Measurements from ENCODE around the gene CXCR5. TPM values are rescaled to one million over a fixed set of nuclear protein-coding genes. Genes with fewer than 3 reads are reported as not detected.

Gene CXCR5
- total RNA-seq, 1 donor: not detected

DNA sequence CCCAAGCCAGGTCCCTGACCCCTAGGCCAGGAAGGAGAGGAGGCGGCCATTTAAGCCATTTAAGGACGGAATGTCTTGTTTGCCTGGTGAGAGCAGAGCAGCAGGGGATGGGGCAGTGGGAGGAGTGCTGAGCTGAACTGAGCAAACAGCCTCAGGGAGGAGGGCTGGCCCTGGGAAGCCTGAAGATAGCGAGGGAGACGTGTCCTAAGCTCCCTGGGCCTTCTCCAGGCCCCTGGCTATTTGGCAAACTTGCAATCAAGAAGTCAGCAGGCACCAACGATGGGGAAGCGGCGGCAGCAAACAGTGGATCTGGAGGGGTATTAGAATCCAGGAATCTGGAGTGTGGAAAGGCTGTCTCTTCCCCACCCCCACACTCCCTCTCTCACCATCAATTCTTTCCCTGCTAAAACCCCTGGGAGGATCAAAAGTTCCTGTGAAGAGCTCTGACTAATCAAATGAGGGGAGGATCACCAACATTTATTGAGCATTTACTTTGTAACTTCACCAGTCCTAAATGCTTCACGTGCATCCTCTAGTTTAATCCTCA, 33.2 kb downstream of the CXCR5 start:
- peak; percentile 89 for DNase-seq (ENCODE audit: low read depth)
- TF ChIP-seq, protein P1, sequence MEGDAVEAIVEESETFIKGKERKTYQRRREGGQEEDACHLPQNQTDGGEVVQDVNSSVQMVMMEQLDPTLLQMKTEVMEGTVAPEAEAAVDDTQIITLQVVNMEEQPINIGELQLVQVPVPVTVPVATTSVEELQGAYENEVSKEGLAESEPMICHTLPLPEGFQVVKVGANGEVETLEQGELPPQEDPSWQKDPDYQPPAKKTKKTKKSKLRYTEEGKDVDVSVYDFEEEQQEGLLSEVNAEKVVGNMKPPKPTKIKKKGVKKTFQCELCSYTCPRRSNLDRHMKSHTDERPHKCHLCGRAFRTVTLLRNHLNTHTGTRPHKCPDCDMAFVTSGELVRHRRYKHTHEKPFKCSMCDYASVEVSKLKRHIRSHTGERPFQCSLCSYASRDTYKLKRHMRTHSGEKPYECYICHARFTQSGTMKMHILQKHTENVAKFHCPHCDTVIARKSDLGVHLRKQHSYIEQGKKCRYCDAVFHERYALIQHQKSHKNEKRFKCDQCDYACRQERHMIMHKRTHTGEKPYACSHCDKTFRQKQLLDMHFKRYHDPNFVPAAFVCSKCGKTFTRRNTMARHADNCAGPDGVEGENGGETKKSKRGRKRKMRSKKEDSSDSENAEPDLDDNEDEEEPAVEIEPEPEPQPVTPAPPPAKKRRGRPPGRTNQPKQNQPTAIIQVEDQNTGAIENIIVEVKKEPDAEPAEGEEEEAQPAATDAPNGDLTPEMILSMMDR (IDR thresholded peaks at IDR 0.05; ENCODE audit: insufficient read depth, low read length): no peak
- H3K4me3 ChIP-seq (ENCODE audit: low read depth, low read length): peak overlapping the region; percentile 51

GRCh38 chr11:118917481-118918127, 33.9 kb downstream of the CXCR5 start:
- TF ChIP-seq, protein P1 (IDR thresholded peaks at IDR 0.05; ENCODE audit: insufficient read depth, low read length): no peak
- peak; percentile 93 for DNase-seq (ENCODE audit: low read depth)
- peak overlapping the region; percentile 57 for H3K4me3 ChIP-seq (ENCODE audit: low read depth, low read length)

DNA sequence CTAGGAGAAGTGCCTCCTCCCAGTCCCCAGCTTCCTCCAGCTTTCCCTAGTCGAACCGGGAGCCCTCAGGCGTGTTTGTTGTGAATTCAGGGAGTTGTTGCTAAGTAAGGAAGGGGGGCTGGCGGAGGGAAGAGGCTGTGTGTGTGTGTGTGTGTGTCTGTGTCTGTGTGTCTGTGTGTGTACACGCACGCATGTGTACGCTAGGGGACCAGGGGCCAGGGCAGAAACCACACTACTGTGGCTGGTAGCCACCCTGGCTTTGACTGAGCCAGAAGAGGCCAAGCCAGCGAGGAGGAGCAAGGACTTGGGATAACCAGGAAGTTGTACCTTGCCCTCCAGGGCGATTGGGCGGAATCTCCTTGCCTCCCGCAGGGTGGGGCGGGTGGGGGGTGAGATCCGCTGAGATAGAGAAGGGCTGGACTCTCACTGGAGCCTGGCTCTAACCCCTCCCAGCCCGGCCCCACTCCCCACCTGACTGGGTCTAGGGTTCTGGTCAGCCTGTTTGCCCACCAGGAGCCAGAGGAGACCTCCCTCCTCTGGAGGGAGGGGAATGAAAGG, 34.5 kb downstream of the CXCR5 start:
- TF ChIP-seq, protein P1 (IDR thresholded peaks at IDR 0.05; ENCODE audit: insufficient read depth, low read length): no peak
- peak overlapping the region; percentile 97 for H3K4me3 ChIP-seq (ENCODE audit: low read depth, low read length)
- DNase-seq (ENCODE audit: low read depth): peak; percentile 96

- peak; percentile 25 for DNase-seq (ENCODE audit: low read depth)
- TF ChIP-seq, protein P1 (IDR thresholded peaks at IDR 0.05; ENCODE audit: insufficient read depth, low read length): no peak
- peak overlapping the region; percentile 97 for H3K4me3 ChIP-seq (ENCODE audit: low read depth, low read length)
Measured at GRCh38 chr11:118918686-118919280, 35.1 kb downstream of the CXCR5 start.

- TF ChIP-seq, protein P1 (IDR thresholded peaks at IDR 0.05; ENCODE audit: insufficient read depth, low read length): no peak
- peak overlapping the region; percentile 97 for H3K4me3 ChIP-seq (ENCODE audit: low read depth, low read length)
- DNase-seq (ENCODE audit: low read depth): peak; percentile 94
Measured at GRCh38 chr11:118921121-118921928, 37.6 kb downstream of the CXCR5 start.

- H3K4me3 ChIP-seq (ENCODE audit: low read depth, low read length): peak overlapping the region; percentile 97
- TF ChIP-seq, protein P1 (IDR thresholded peaks at IDR 0.05; ENCODE audit: insufficient read depth, low read length): no peak
- DNase-seq (ENCODE audit: low read depth): peak; percentile 87
Measured at GRCh38 chr11:118921929-118922744, 38.4 kb downstream of the CXCR5 start.
